Esophagus muscularis mucosa (tissue), 4 donors: ENCODE data around the gene KIFAP3. TPM values are rescaled to one million over a fixed set of nuclear protein-coding genes. Genes with fewer than 3 reads are reported as not detected.

Experiments used
- DNase-seq: peaks from one replicate; pipeline ENCODE4 v3.0.0-alpha.2; 2017; ENCODE audit errors: extremely low spot score
- H3K27ac ChIP-seq, 4 donors: fragments of 200-600 bp; sonication (generic); replicated peaks in 1 of 4; 1 replicate in 3 of 4; 2 replicates in 1 of 4; pipeline ENCODE4 v1.5.1; 2016 to 2019; ENCODE audit warnings: mild to moderate bottlenecking in 1 of 4
- H3K27me3 ChIP-seq, 4 donors: fragments of 200-600 bp; sonication (generic); one replicate each; pipeline versions ENCODE4 v1.5.1 to v1.6.0; 2016 to 2019
- H3K36me3 ChIP-seq, 4 donors: fragments of 200-600 bp; sonication (generic); one replicate each; pipeline ENCODE4 v1.5.1; 2016 to 2019
- H3K4me1 ChIP-seq, 4 donors: fragments of 200-600 bp; sonication (generic); one replicate each; pipeline ENCODE4 v1.5.1; 2016 to 2019
- H3K4me3 ChIP-seq, 4 donors: fragments of 200-600 bp; sonication (generic); 1 replicate in 2 of 4; 2 replicates in 2 of 4; pipeline ENCODE4 v1.5.1; 2016 to 2019; ENCODE audit warnings: mild to moderate bottlenecking in 4 of 4, moderate library complexity in 1 of 4
- H3K9me3 ChIP-seq, 4 donors: fragments of 200-600 bp; sonication (generic); 1 replicate in 3 of 4; 2 replicates in 1 of 4; pipeline ENCODE4 v1.5.1; 2016 to 2019
- EP300 ChIP-seq: sonication (generic); formaldehyde crosslinking; IDR thresholded peaks from one replicate; pipeline ENCODE4 v1.6.1; 2017; ENCODE audit warnings: antibody characterized with exemption
- POLR2A ChIP-seq: fragments of 450-650 bp; IDR thresholded peaks from one replicate; pipeline ENCODE4 v1.6.1; 2017; ENCODE audit warnings: antibody characterized with exemption, moderate library complexity, mild to moderate bottlenecking, low read depth
- POLR2AphosphoS5 ChIP-seq, 2 donors: sonication (generic); formaldehyde crosslinking; IDR thresholded peaks; one replicate each; pipeline ENCODE4 v1.6.1; 2017; ENCODE audit warnings: antibody characterized with exemption in 2 of 2
- WGBS: methylation state at CpG from one replicate; pipeline ENCODE4 v1.1.5; 2018; 5-methylcytosine and 5-hydroxymethylcytosine counted together
- intact Hi-C: fragments of 100-400 bp; cut with DNase I; formaldehyde crosslinking; loops from one replicate; pipeline ENCODE4 v1.15.1; 2023
- total RNA-seq, 4 donors: library from RNA; depleted of rRNA; stranded (reverse); fragments of >200 nt; gene quantifications; one replicate each; pipeline versions ENCODE4 v1.1.0 to v1.2.1, GENCODE V29; 2016
- TF ChIP-seq, protein P1 (sequence below), 3 experiments: fragments of 200-600 bp in 2 of 3; fragments of 450-650 bp in 1 of 3; sonication (generic) in 2 of 3; IDR thresholded peaks; one replicate each; pipeline ENCODE4 v1.5.1; 2017 to 2019; ENCODE audit warnings: antibody characterized with exemption in 3 of 3, mild to moderate bottlenecking in 2 of 3, moderate library complexity in 1 of 3

Gene KIFAP3
- total RNA-seq, 4 donors from 2014 or later, result 23.9 to 35.9 (median 30.0) TPM

GRCh38 chr1:169879034-169879840 lies 195.3 kb downstream of the KIFAP3 start:
- no peak for DNase-seq
- Histone ChIP-seq H3K4me3 (no peak overlapping the region), H3K9me3 (no peaks in the 10 kb centered on the region), H3K36me3 (peaks cover 19 to 64% (median 44%) of the 10 kb centered on the region in 4 donors), H3K27me3 (no peaks in the 10 kb centered on the region), H3K27ac (no peak overlapping the region), H3K4me1 (peaks cover 6 to 20% (median 12%) of the 10 kb centered on the region in 4 donors)
- 86% methylated on average over 4 of the region's 4 CpGs for WGBS
- intact Hi-C loops, result no loop called here
- TF ChIP-seq POLR2AphosphoS5 (IDR thresholded peaks at IDR 0.05) (no peak), POLR2A (no peak), EP300 (no peak)
- TF ChIP-seq, protein P1, sequence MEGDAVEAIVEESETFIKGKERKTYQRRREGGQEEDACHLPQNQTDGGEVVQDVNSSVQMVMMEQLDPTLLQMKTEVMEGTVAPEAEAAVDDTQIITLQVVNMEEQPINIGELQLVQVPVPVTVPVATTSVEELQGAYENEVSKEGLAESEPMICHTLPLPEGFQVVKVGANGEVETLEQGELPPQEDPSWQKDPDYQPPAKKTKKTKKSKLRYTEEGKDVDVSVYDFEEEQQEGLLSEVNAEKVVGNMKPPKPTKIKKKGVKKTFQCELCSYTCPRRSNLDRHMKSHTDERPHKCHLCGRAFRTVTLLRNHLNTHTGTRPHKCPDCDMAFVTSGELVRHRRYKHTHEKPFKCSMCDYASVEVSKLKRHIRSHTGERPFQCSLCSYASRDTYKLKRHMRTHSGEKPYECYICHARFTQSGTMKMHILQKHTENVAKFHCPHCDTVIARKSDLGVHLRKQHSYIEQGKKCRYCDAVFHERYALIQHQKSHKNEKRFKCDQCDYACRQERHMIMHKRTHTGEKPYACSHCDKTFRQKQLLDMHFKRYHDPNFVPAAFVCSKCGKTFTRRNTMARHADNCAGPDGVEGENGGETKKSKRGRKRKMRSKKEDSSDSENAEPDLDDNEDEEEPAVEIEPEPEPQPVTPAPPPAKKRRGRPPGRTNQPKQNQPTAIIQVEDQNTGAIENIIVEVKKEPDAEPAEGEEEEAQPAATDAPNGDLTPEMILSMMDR (IDR thresholded peaks at IDR 0.05), result no peak

DNA sequence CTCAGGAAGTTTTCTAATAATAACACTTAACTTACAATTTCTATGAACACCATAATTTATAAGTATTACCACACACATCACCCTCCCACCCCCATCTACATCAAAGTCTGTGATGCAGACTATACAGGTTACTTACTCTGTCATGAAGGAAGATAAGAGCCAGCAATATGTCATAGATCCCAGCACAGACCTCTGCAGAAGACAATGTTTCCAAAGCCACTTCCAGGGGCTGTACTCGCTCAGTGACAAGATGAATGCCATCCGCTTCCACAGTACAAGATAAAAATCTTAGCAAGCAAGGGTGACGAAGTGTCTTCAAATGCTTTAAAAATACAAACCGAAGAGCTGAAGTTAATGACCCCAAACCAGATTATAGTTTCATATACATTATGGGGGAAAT lies 196.0 kb downstream of the KIFAP3 start:
- 77% methylated on average over 4 of the region's 4 CpGs for WGBS
- H3K9me3 ChIP-seq, result no peaks in the 10 kb centered on the region
- H3K27me3 ChIP-seq, result no peaks in the 10 kb centered on the region
- TF ChIP-seq, protein P1 (IDR thresholded peaks at IDR 0.05), result no peak
- TF ChIP-seq POLR2A, result no peak
- no peak for TF ChIP-seq POLR2AphosphoS5 (IDR thresholded peaks at IDR 0.05)
- no peak for TF ChIP-seq EP300
- H3K4me1 ChIP-seq, result peaks cover 6 to 26% (median 12%) of the 10 kb centered on the region in 4 donors
- intact Hi-C loops, result no loop called here
- H3K4me3 ChIP-seq, result no peak overlapping the region
- peaks cover 19 to 68% (median 48%) of the 10 kb centered on the region in 4 donors for H3K36me3 ChIP-seq
- DNase-seq, result no peak
- no peak overlapping the region for H3K27ac ChIP-seq

DNA sequence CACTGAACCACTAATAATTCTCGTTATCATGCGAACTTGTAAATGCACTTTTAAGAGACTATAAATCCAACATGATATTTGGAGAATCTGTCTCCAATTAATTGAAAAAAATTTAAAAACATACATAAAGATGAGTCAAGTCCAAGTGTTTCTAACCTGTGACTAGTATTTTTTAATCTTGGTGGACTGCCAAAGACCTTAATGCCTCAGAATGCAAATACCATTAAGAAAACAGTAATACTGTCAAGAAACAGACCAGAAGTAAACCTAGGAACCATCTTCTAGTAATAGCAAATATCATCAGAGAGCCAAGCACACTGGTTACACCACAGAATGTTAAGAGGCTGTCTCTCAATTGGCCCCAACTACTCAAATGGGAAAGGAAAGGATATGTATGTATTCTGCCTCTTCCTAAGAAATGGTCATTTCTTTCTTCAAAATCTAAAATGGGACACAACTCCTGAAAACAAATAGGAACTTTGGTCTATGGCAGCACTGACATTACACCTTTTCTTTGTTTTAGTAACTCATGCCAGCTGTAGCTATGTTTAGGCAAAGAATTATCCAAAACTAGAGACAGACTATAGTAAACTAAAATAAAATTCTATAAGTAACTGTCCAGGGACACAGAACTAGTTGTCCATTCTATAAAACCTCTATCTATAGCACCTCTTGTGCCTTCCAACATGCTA lies 196.5 kb downstream of the KIFAP3 start:
- TF ChIP-seq POLR2AphosphoS5 (IDR thresholded peaks at IDR 0.05) (no peak), POLR2A (no peak), EP300 (no peak)
- TF ChIP-seq, protein P1 (IDR thresholded peaks at IDR 0.05), result no peak
- H3K27ac ChIP-seq, result peak overlapping the region in 1 of 4 donors; percentile 16

GRCh38 chr1:169874229-169874628 lies 200.3 kb downstream of the KIFAP3 start:
- Histone ChIP-seq H3K36me3 (peaks cover 47 to 93% (median 75%) of the 10 kb centered on the region in 4 donors), H3K27me3 (no peaks in the 10 kb centered on the region), H3K9me3 (no peaks in the 10 kb centered on the region), H3K4me1 (peaks cover 6 to 24% (median 10%) of the 10 kb centered on the region in 4 donors), H3K27ac (no peak overlapping the region), H3K4me3 (no peak overlapping the region)
- no peak for DNase-seq
- intact Hi-C loops, result no loop called here
- WGBS, result 72% methylated on average over 3 of the region's 3 CpGs
- TF ChIP-seq, protein P1 (IDR thresholded peaks at IDR 0.05), result no peak
- no peak for TF ChIP-seq POLR2AphosphoS5 (IDR thresholded peaks at IDR 0.05)

More for the DNA sequence above, 196.5 kb downstream of the KIFAP3 start:
- intact Hi-C loops, result no loop called here
- 82% methylated on average over 2 of the region's 2 CpGs for WGBS
- H3K27me3 ChIP-seq, result no peaks in the 10 kb centered on the region
- DNase-seq, result no peak
- H3K4me1 ChIP-seq, result peaks cover 6 to 26% (median 12%) of the 10 kb centered on the region in 4 donors
- no peaks in the 10 kb centered on the region for H3K9me3 ChIP-seq
- no peak overlapping the region for H3K4me3 ChIP-seq
- H3K36me3 ChIP-seq, result peaks cover 24 to 68% (median 50%) of the 10 kb centered on the region in 4 donors
